Fibroblast of lung (primary cell): Measurements from ENCODE around the gene KLK14. TPM values are rescaled to one million over a fixed set of nuclear protein-coding genes. Genes with fewer than 3 reads are reported as not detected.

Experiments used
- DNase-seq, 2 donors: peaks; one replicate each; pipeline versions ENCODE4 v3.0.0 to v3.0.0-alpha.2; 2010; ENCODE audit warnings: low read depth in 2 of 2
- H2AFZ ChIP-seq: 2 replicates; pipeline ENCODE4 v1.5.1; 2012; ENCODE audit warnings: low read length, control low read depth, inconsistent platforms
- H3K27ac ChIP-seq: 2 replicates; pipeline ENCODE4 v1.5.1; 2011; ENCODE audit warnings: low read length, control low read depth; ENCODE audit not compliant: insufficient read depth
- H3K27me3 ChIP-seq: 2 replicates; pipeline ENCODE4 v1.5.1; 2011; ENCODE audit warnings: mild to moderate bottlenecking, low read length; ENCODE audit not compliant: control insufficient read depth, insufficient read depth
- H3K36me3 ChIP-seq: 2 replicates; pipeline ENCODE4 v1.5.1; 2011; ENCODE audit warnings: low read length; ENCODE audit not compliant: control insufficient read depth, insufficient read depth
- H3K4me1 ChIP-seq: 2 replicates; pipeline ENCODE4 v1.5.1; 2011; ENCODE audit warnings: low read length; ENCODE audit not compliant: control insufficient read depth, insufficient read depth; ENCODE audit errors: extremely low read depth
- H3K4me2 ChIP-seq: 2 replicates; pipeline ENCODE4 v1.5.1; 2011; ENCODE audit warnings: low read length, control low read depth; ENCODE audit not compliant: insufficient read depth; ENCODE audit errors: extremely low read depth
- H3K4me3 ChIP-seq, 4 experiments: fragments of 200-600 bp in 1 of 4; sonication (generic) in 1 of 4; replicated peaks in 1 of 4; 2 replicates each; pipeline ENCODE4 v1.5.1; 2011 to 2016; ENCODE audit warnings: low read length in 4 of 4, low read depth in 3 of 4, mild to moderate bottlenecking in 3 of 4, control low read depth in 2 of 4, inconsistent platforms in 1 of 4, mixed read lengths in 1 of 4; ENCODE audit not compliant: insufficient read depth in 1 of 4; ENCODE audit errors: control extremely low read depth in 1 of 4
- H3K79me2 ChIP-seq: 2 replicates; pipeline ENCODE4 v1.5.1; 2012; ENCODE audit warnings: mild to moderate bottlenecking, low read length, inconsistent platforms; ENCODE audit not compliant: control insufficient read depth, insufficient read depth
- H3K9ac ChIP-seq: 2 replicates; pipeline ENCODE4 v1.5.1; 2011; ENCODE audit warnings: mild to moderate bottlenecking, low read length, control low read depth; ENCODE audit not compliant: insufficient read depth
- H3K9me3 ChIP-seq: 2 replicates; pipeline ENCODE4 v1.5.1; 2012; ENCODE audit warnings: low read depth, low read length; ENCODE audit not compliant: control insufficient read depth, insufficient read depth
- H4K20me1 ChIP-seq: 2 replicates; pipeline ENCODE4 v1.5.1; 2011; ENCODE audit warnings: low read length; ENCODE audit not compliant: control insufficient read depth, insufficient read depth; ENCODE audit errors: extremely low read depth
- EZH2 ChIP-seq: IDR thresholded peaks from 2 replicates; pipeline ENCODE4 v1.5.1; 2012; ENCODE audit warnings: low read length, control low read depth, mild to moderate bottlenecking; ENCODE audit errors: missing control alignments
- polyA plus RNA-seq, 2 donors: library from polyadenylated mRNA; depleted of rRNA in 1 of 2; stranded (reverse) in 1 of 2; unstranded in 1 of 2; fragments of >200 nt; gene quantifications; 2 replicates each; pipeline ENCODE4 v1.2.1, GENCODE V29; 2011 to 2012; ENCODE audit warnings: missing spikeins in 1 of 2
- total RNA-seq: library from RNA; depleted of rRNA; stranded (reverse); fragments of >200 nt; gene quantifications from 2 replicates; pipeline ENCODE4 v1.2.1, GENCODE V29; 2014
- TF ChIP-seq, protein P1 (sequence below), 2 donors: IDR thresholded peaks in 1 of 2; conservative IDR thresholded peaks in 1 of 2; 1 replicate in 1 of 2; 2 replicates in 1 of 2; pipeline ENCODE4 v1.5.1; 2011 to 2012; ENCODE audit warnings: low read length in 2 of 2, control low read depth in 1 of 2, inconsistent platforms in 1 of 2, low read depth in 1 of 2, mild to moderate bottlenecking in 1 of 2

Gene KLK14
- total and polyA plus RNA-seq, 2 donors (not counting 1 experiment from before 2014, with no cell fraction given), result not detected

DNA sequence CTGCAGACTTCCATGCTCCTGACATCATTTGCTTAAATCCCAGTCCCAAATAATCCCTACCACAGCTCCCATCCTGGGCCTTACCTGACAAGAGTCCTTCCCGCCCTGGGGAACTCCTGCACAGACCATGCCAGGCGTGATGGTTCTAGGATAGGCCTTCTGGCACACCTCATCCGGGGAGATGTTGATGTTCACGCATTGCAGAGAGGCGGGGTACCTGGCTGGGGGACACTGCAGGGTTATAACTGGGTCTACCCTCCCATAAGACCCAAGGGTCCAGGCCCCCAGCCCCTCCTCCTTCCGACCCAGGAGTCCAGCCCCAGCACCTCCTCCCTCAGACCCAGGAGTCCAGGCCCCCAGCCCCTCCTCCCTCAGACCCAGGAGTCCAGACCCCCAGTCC, 4.0 kb downstream of the KLK14 start:
- TF ChIP-seq, protein P1, sequence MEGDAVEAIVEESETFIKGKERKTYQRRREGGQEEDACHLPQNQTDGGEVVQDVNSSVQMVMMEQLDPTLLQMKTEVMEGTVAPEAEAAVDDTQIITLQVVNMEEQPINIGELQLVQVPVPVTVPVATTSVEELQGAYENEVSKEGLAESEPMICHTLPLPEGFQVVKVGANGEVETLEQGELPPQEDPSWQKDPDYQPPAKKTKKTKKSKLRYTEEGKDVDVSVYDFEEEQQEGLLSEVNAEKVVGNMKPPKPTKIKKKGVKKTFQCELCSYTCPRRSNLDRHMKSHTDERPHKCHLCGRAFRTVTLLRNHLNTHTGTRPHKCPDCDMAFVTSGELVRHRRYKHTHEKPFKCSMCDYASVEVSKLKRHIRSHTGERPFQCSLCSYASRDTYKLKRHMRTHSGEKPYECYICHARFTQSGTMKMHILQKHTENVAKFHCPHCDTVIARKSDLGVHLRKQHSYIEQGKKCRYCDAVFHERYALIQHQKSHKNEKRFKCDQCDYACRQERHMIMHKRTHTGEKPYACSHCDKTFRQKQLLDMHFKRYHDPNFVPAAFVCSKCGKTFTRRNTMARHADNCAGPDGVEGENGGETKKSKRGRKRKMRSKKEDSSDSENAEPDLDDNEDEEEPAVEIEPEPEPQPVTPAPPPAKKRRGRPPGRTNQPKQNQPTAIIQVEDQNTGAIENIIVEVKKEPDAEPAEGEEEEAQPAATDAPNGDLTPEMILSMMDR (conservative IDR thresholded peaks at IDR 0.05 in 1 of 2, IDR thresholded peaks at IDR 0.05 in 1 of 2; ENCODE audit: low read depth in 1 of 2, low read length in 2 of 2), result no peak
- TF ChIP-seq EZH2, result no peak
- Histone ChIP-seq H2AFZ (no peak overlapping the region), H3K9me3 (no peaks in the 10 kb centered on the region), H4K20me1 (no peaks in the 10 kb centered on the region), H3K27ac (no peak overlapping the region), H3K27me3 (no peaks in the 10 kb centered on the region), H3K4me3 (no peak overlapping the region), H3K79me2 (no peaks in the 10 kb centered on the region), H3K4me1 (no peaks in the 10 kb centered on the region), H3K36me3 (no peaks in the 10 kb centered on the region), H3K4me2 (no peak overlapping the region), H3K9ac (no peak overlapping the region)
- no peak for DNase-seq

DNA sequence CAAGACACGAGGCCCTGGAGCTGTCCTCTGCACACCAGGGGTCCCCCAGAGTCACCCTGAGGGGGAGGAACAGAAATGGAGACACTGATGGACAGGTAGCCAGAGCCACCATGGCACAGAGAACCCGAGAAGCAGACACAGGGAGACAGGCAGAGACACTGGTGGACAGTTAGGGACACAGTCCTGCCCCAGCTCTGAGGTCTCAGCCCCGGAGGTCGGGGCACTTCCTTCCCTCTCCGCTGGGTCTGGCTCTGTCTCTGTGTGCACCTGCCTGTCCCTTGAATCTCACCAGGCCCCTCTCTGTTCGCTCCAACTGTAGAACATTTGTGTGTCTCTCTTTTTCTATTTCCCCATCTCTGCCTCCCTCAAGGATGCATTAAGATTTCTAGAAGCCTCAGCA, 4.6 kb downstream of the KLK14 start:
- no peaks in the 10 kb centered on the region for H3K79me2 ChIP-seq
- H2AFZ ChIP-seq, result no peak overlapping the region
- no peak overlapping the region for H3K4me2 ChIP-seq
- H3K36me3 ChIP-seq, result no peaks in the 10 kb centered on the region
- no peak overlapping the region for H3K9ac ChIP-seq
- no peaks in the 10 kb centered on the region for H3K27me3 ChIP-seq
- no peaks in the 10 kb centered on the region for H3K9me3 ChIP-seq
- no peak overlapping the region for H3K27ac ChIP-seq
- no peak for TF ChIP-seq EZH2
- TF ChIP-seq, protein P1 (conservative IDR thresholded peaks at IDR 0.05 in 1 of 2, IDR thresholded peaks at IDR 0.05 in 1 of 2; ENCODE audit: low read depth in 1 of 2, low read length in 2 of 2), result no peak
- no peak overlapping the region for H3K4me3 ChIP-seq
- no peaks in the 10 kb centered on the region for H3K4me1 ChIP-seq
- DNase-seq, result no peak
- no peaks in the 10 kb centered on the region for H4K20me1 ChIP-seq

DNA sequence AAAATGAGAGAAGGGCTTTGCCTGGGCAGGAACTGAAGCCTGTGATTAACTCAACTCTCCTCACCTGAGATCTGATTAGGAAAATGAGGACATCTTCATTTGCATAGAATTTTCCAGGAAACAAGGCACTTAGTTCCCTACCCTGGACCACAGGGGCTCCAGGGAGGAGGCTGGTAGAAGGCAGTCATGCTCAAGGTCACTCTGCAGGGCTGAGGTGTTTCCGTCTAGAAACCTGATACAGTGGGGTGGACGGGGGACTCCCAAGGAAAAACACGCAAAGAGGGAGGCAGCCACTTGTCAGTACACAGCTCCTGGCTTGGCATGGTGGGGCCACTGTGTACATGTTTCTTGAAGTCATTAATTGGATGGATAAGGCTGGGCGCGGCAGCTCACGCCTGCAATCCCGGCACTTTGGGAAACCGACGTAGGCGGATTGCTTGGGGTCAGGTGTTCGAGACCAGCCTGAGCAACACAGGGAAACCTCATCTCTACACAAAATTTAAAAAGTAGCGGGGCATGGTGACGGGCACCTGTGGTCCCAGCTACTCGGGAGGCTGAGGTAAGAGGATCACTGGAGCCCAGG, 6.0 kb downstream of the KLK14 start:
- no peaks in the 10 kb centered on the region for H3K27me3 ChIP-seq
- no peaks in the 10 kb centered on the region for H4K20me1 ChIP-seq
- H3K79me2 ChIP-seq, result no peaks in the 10 kb centered on the region
- no peak for TF ChIP-seq EZH2
- TF ChIP-seq, protein P1 (conservative IDR thresholded peaks at IDR 0.05 in 1 of 2, IDR thresholded peaks at IDR 0.05 in 1 of 2; ENCODE audit: low read depth in 1 of 2, low read length in 2 of 2), result no peak
- no peak overlapping the region for H2AFZ ChIP-seq
- no peaks in the 10 kb centered on the region for H3K4me1 ChIP-seq
- H3K9me3 ChIP-seq, result no peaks in the 10 kb centered on the region
- no peak overlapping the region for H3K9ac ChIP-seq
- DNase-seq, result no peak
- H3K36me3 ChIP-seq, result no peaks in the 10 kb centered on the region
- H3K4me2 ChIP-seq, result no peak overlapping the region
- no peak overlapping the region for H3K27ac ChIP-seq
- no peak overlapping the region for H3K4me3 ChIP-seq
